K562 (cell line): Measurements from ENCODE around the gene ADORA1.

Source experiments
- DPF2 ChIP-seq: fragments of 450-650 bp; IDR thresholded peaks from 2 replicates; pipeline ENCODE4 v1.6.1; 2016
- ELK1 ChIP-seq: sonication (generic); formaldehyde crosslinking; IDR thresholded peaks from 2 replicates; pipeline ENCODE4 v1.8.1; 2022; ENCODE audit warnings: missing genetic modification reagents
- MXI1 ChIP-seq: IDR thresholded peaks from 2 replicates; pipeline ENCODE4 v1.6.1; 2011; ENCODE audit warnings: low read depth, mild to moderate bottlenecking, improper control_type of control experiment, low read length
- NRF1 ChIP-seq, 2 experiments: fragments of 450-650 bp; IDR thresholded peaks in 1 of 2; conservative IDR thresholded peaks in 1 of 2; 2 replicates each; pipeline ENCODE4 v1.6.1; 2014; ENCODE audit warnings: mild to moderate bottlenecking in 2 of 2
- PHF20 ChIP-seq: fragments of 450-650 bp; IDR thresholded peaks from 2 replicates; pipeline ENCODE4 v1.6.1; 2018; ENCODE audit not compliant: partially characterized antibody
- POLR2AphosphoS5 ChIP-seq: IDR thresholded peaks from 2 replicates; pipeline ENCODE4 v1.6.1; 2011; ENCODE audit warnings: mild to moderate bottlenecking, low read depth, low read length, moderate library complexity; ENCODE audit not compliant: control insufficient read depth, insufficient read depth
- RNF219 ChIP-seq: fragments of 250-450 bp; sonication (Bioruptor Pico); IDR thresholded peaks from 2 replicates; pipeline ENCODE4 v1.5.0; 2022; ENCODE audit warnings: mild to moderate bottlenecking
- TAF1 ChIP-seq: IDR thresholded peaks from 2 replicates; pipeline ENCODE4 v1.6.1; 2011; ENCODE audit warnings: mild to moderate bottlenecking, low read length, moderate library complexity; ENCODE audit not compliant: insufficient read depth, control insufficient read depth, severe bottlenecking; ENCODE audit errors: extremely low read depth
- ZBTB17 ChIP-seq: fragments of 450-650 bp; formaldehyde crosslinking; IDR thresholded peaks from 2 replicates; pipeline ENCODE4 v1.4.0; 2020; ENCODE audit warnings: mild to moderate bottlenecking
- ZNF644 ChIP-seq: fragments of 200-800 bp; sonication (Bioruptor generic); IDR thresholded peaks from 2 replicates; pipeline ENCODE4 v1.6.1; 2016; ENCODE audit warnings: low read depth, missing genetic modification characterization, missing compliant biosample characterization
- TF ChIP-seq, protein P1 (sequence below), 3 experiments: IDR thresholded peaks in 2 of 3; conservative IDR thresholded peaks in 1 of 3; 2 replicates each; pipeline ENCODE4 v1.5.1; 2011 to 2012; ENCODE audit warnings: low read length in 3 of 3, mild to moderate bottlenecking in 3 of 3, control low read depth in 2 of 3, improper control_type of control experiment in 1 of 3, inconsistent platforms in 1 of 3, low read depth in 1 of 3, mixed read lengths in 1 of 3, moderate library complexity in 1 of 3; ENCODE audit not compliant: insufficient read depth in 2 of 3
- TF ChIP-seq, protein P2 (sequence below), 2 experiments: IDR thresholded peaks; 2 replicates each; pipeline ENCODE4 v1.6.1; 2011; ENCODE audit warnings: borderline replicate concordance in 1 of 2, control low read depth in 1 of 2, low read depth in 1 of 2, low read length in 1 of 2, mild to moderate bottlenecking in 1 of 2, mixed read lengths in 1 of 2, moderate library complexity in 1 of 2; ENCODE audit not compliant: insufficient read depth in 1 of 2, insufficient read length in 1 of 2, poor library complexity in 1 of 2, severe bottlenecking in 1 of 2; ENCODE audit errors: extremely low read depth in 1 of 2

DNA sequence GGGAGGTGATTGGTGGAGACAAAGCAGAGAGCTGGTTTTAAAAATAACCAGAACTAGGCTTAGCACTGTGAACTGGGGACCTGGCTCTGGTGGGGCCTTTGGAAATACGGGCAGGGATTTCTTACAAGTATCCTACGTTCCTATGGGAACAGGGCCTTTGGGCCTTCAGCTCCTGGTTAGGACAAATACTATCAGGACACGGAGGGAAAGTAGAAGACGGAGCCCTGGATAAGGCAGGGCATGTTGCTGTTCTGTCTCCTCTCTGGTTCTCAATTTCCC lies 36.4 kb upstream of the ADORA1 start:
- TF ChIP-seq, protein P1, sequence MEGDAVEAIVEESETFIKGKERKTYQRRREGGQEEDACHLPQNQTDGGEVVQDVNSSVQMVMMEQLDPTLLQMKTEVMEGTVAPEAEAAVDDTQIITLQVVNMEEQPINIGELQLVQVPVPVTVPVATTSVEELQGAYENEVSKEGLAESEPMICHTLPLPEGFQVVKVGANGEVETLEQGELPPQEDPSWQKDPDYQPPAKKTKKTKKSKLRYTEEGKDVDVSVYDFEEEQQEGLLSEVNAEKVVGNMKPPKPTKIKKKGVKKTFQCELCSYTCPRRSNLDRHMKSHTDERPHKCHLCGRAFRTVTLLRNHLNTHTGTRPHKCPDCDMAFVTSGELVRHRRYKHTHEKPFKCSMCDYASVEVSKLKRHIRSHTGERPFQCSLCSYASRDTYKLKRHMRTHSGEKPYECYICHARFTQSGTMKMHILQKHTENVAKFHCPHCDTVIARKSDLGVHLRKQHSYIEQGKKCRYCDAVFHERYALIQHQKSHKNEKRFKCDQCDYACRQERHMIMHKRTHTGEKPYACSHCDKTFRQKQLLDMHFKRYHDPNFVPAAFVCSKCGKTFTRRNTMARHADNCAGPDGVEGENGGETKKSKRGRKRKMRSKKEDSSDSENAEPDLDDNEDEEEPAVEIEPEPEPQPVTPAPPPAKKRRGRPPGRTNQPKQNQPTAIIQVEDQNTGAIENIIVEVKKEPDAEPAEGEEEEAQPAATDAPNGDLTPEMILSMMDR (IDR thresholded peaks at IDR 0.05 in 2 of 3, conservative IDR thresholded peaks at IDR 0.05 in 1 of 3; ENCODE audit: insufficient read depth in 2 of 3, low read depth in 1 of 3, low read length in 3 of 3), result no peak
- TF ChIP-seq NRF1 (conservative IDR thresholded peaks at IDR 0.05 in 1 of 2, IDR thresholded peaks at IDR 0.05 in 1 of 2) (no peak), ZBTB17 (no peak), RNF219 (CRISPR knock-in tag) (no peak), ZNF644 (tag) (no peak), TAF1 (no peak), PHF20 (no peak), DPF2 (no peak), MXI1 (no peak), POLR2AphosphoS5 (no peak), ELK1 (CRISPR knock-in tag) (no peak)
- TF ChIP-seq, protein P2, sequence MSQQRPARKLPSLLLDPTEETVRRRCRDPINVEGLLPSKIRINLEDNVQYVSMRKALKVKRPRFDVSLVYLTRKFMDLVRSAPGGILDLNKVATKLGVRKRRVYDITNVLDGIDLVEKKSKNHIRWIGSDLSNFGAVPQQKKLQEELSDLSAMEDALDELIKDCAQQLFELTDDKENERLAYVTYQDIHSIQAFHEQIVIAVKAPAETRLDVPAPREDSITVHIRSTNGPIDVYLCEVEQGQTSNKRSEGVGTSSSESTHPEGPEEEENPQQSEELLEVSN (IDR thresholded peaks at IDR 0.05; ENCODE audit: borderline replicate concordance in 1 of 2, extremely low read depth in 1 of 2, insufficient read depth in 1 of 2, insufficient read length in 1 of 2, low read depth in 1 of 2, low read length in 1 of 2, poor library complexity in 1 of 2, severe bottlenecking in 1 of 2), result no peak
